ENCODE results near the gene SSX1. TPM values are rescaled to one million over a fixed set of nuclear protein-coding genes. Genes with fewer than 3 reads are reported as not detected.
"Not testable (repeated sequence)": the region's sequence is repeated elsewhere in the genome, so short reads cannot be mapped to it uniquely, and the experiment has no call there.

The SSX1 gene, protein sequence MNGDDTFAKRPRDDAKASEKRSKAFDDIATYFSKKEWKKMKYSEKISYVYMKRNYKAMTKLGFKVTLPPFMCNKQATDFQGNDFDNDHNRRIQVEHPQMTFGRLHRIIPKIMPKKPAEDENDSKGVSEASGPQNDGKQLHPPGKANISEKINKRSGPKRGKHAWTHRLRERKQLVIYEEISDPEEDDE
- not detected for polyA plus RNA-seq (ENCODE audit: insufficient read length)
- long read RNA-seq, donor 1: 0 reads
- long read RNA-seq, donor 2: 0 reads
- long read RNA-seq, donor 3: 0 reads
- long read RNA-seq, donor 4: 0 reads
- long read RNA-seq, donor 5: 0 reads
- long read RNA-seq, donor 6: 0 reads
- long read RNA-seq, donor 7: 0 reads
- long read RNA-seq, donor 8: 0 reads

DNA sequence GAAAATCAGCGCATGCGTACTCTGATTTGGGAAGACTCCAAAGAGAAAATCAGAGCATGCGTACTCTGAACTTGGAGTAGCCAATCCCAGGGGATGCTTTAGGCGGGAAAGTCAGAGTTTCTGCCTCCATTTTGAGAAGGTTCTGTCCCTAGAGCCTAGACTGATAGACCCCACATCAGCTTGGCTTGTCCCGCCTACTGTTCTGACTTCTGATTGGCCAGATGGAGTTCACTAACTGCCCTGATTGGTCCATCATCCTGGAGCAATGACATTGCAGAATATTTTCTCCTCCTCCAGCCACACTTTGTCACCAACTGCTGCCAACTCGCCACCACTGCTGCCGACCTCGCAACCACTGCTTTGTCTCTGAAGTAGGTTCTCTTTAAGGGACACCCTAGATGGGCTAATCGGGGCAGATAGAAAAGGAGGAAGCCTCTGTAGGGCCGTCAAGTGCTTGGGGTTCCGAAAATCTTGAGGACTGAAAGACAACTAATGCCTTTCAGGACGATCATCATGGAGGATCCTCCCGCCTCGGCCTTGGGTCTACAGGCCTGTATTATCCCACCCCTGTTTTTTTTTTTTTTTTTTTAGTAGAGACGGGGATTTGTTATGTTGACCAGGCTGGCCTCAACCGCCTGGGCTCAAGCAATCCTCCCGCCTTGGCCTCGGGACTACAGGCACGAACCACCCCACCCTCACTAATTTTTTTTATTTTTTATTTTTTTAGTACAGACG, at the start of gene SSX1:
TSS of gene SSX1 (plus strand) at position 331 of the 735 bp plus-strand sequence. CDS start 1,850 bp downstream, outside the sequence.
- DNase-seq: not testable (repeated sequence)

DNA sequence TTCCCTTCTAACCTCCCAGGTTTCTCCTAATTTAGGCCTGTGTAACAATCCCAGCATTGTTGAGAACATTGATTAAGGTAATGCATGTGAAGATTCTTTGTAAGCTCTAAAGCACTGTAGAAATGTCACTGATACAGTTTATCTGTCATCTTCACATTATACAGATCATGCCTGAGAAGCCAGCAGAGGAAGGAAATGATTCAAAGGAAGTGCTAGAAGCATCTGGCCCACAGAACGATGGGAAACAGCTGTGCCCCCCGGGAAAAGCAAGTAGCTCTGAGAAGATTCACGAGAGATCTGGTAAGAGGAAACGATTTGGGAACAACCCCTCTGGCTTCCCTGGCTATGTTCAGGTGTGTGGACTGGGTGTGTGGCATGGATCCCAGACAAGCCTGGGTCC, 40.9 kb upstream of the SSX1 start:
- DNase-seq: not testable (repeated sequence)

DNA sequence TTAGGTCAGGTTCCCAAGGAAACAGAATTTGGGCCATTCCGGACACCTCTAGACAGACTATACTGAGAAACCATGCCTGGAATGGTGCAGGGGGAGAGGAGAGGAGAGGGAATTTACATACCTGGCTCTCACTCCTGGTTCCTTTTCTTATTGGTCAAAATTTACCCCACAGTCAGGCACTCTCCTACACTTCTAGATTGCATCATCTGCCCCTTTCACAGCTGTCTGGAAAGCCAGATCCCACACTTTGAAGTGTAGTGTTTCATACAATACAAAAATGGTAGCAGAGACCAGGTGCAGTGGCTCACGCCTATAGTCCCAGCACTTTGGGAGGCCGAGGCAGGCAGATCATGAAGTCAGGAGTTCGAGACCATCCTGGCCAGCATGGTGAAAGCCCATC, 31.0 kb upstream of the SSX1 start:
- DNase-seq: not testable (repeated sequence)

DNA sequence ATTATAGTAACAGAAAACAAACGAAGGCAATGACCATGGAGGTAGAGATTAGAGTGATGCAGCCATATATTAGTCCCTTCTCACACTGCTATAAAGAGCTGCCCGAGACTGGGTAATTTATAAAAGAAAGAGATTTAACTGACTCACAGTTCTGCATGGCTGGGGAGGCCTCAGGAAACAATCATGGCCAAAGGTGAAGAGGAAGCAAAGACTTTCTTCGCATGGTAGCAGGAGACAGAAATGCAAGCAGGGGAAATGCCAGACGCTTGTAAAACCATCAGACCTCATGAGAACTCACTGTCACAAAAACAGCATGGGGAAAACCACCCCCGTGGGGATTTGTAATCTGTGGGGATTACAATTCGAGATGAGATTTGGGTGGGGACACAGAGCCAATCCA, 2.2 kb upstream of the SSX1 start:
- DNase-seq: not testable (repeated sequence)

DNA sequence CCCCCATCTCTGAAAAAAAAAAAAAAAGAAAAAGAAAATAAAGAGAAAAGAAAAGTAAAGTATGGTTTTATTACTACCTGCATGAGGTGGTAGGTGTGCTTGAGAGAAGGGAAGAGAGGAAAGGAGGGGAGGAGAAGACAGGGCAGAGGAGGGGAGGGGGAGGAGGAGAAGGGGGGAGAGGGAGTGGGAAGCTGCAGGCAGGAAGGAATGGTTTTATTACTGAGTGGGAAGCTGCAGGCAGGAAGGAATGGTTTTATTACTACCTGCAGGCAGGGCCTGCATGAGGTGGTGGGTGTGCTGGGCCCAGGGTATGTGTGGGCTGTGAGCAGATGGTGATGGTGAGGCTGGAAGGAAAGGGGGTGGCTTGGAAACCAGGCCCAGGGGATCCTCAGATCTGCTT, 19.2 kb downstream of the SSX1 start:
- DNase-seq: not testable (repeated sequence)

DNA sequence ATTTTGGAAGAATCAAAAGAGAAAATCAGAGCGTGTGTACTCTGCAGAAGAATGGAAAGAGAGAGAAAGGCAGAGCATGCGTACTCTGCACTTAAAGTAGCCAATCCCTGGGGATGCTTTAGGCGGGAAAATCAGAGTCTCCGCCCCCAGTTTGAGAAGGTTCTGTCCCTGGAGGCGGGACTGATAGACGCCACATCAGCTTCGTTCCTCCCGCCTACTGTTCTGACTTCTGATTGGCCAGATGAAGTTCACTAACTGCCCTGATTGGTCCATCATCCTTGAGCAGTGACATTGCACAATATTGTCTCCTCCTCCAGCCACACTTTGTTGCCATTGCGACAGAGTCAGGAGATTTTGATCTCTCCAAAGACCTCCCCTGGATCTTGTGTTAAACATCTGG, 23.8 kb downstream of the SSX1 start:
- DNase-seq: no peak

DNA sequence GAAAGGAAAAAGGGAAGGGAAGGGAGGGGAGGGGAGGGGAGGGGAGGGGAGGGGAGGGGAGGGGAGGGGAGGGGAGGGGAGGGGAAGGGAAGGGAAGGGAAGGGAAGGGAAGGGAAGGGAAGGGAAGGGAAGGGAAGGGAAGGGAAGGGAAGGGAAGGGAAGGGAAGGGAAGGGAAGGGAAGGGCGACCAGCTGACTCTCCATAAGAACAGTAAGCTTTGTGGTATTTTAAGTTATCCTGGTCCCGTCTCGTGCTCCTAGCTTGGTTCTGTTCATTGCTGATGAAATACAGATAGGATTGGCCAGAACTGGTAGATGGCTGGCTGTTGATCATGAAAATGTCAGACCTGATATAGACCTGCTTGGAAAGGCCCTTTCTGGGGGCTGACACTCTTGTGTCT, 25.5 kb downstream of the SSX1 start:
- DNase-seq: not testable (repeated sequence)

DNA sequence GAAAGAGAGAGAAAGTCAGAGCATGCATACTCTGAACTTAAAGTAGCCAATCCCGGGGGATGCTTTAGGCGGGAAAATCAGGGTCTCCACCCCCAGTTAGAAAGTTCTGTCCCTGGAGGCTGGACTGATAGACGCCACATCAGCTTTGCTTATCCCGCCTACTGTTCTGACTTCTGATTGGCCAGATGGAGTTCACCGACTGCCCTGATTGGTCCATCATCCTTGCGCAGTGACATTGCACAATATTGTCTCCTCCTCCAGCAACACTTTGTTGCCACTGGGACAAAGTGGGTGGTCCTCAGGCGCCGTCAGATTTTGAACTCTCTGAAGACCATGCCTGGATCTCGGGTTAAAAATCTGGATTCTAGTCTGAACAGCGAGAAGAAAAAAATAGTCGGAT, 51.0 kb downstream of the SSX1 start:
- no peak for DNase-seq

DNA sequence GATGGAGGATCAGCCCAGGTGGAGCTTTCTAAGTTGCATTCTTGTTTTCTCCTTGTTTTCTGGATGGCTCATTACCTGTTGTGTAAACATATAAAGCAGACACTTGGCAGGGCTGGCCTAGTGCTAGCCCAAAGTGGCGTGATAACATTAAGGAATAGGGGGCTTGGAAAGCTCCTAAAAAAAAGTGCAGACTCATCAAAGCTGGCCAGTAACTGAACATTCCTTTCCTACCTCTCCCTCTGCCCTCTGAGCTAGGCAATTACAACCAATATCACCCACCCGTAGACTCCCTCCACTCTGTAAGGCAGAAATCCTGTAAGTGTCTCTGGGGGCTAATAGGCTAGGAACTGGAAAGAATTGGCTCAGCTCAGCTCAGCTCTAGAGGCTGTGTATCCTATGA, 58.8 kb downstream of the SSX1 start:
- DNase-seq: not testable (repeated sequence)

Other genes starting within 250 kb of the SSX1 start
- gene SPACA5, start 248.4 kb upstream of the SSX1 start, polyA plus RNA-seq (ENCODE audit: insufficient read length): 0.58 TPM
- 5.1 TPM for gene ZNF630, start 183.8 kb upstream of the SSX1 start, polyA plus RNA-seq (ENCODE audit: insufficient read length)
- 0.71 TPM for gene SPACA5B, start 124.8 kb upstream of the SSX1 start, polyA plus RNA-seq (ENCODE audit: insufficient read length)
- gene SSX5, start 58.6 kb upstream of the SSX1 start, polyA plus RNA-seq (ENCODE audit: insufficient read length): not detected
- not detected for gene SSX3, start 101.3 kb downstream of the SSX1 start, polyA plus RNA-seq (ENCODE audit: insufficient read length)
- not detected for gene SSX4, start 128.1 kb downstream of the SSX1 start, polyA plus RNA-seq (ENCODE audit: insufficient read length)
- not detected for gene SSX4B, start 156.6 kb downstream of the SSX1 start, polyA plus RNA-seq (ENCODE audit: insufficient read length)
- gene SLC38A5, start 214.9 kb downstream of the SSX1 start, polyA plus RNA-seq (ENCODE audit: insufficient read length): 5.2 TPM
- gene FTSJ1, start 220.8 kb downstream of the SSX1 start, polyA plus RNA-seq (ENCODE audit: insufficient read length): 40.4 TPM